Heart right ventricle (tissue), 16 donors: Measurements from ENCODE around the gene PDSS2. TPM values are rescaled to one million over a fixed set of nuclear protein-coding genes. Genes with fewer than 3 reads are reported as not detected.
A peak's percentile ranks its signal among the peaks of the same experiment; 100 is the strongest.
"Not testable (repeated sequence)": the region's sequence is repeated elsewhere in the genome, so short reads cannot be mapped to it uniquely, and the experiment has no call there.

Experiments
- ATAC-seq, 8 donors: fragments of 200-7000 bp; cut with Tn5 transposase; one replicate each; pipeline ENCODE4 v1.9.1; 2020; ENCODE audit warnings: mild to moderate bottlenecking in 8 of 8, moderate library complexity in 8 of 8, moderate number of reproducible peaks in 1 of 8
- DNase-seq, 2 donors: peaks; one replicate each; pipeline ENCODE4 v3.0.0-alpha.2; 2020
- H3K27ac ChIP-seq, 10 donors: fragments of 200-600 bp; sonication (generic) in 2 of 10; one replicate each; pipeline versions ENCODE4 v1.5.0 to v1.8.0; 2020 to 2022; ENCODE audit warnings: mild to moderate bottlenecking in 3 of 10
- H3K27me3 ChIP-seq, 7 donors: fragments of 200-600 bp; one replicate each; pipeline ENCODE4 v1.8.0; 2021 to 2022; ENCODE audit warnings: mild to moderate bottlenecking in 2 of 7
- H3K36me3 ChIP-seq, 9 donors: fragments of 200-600 bp; sonication (generic) in 1 of 9; one replicate each; pipeline versions ENCODE4 v1.5.0 to v1.8.0; 2020 to 2022; ENCODE audit warnings: mild to moderate bottlenecking in 2 of 9
- H3K4me1 ChIP-seq, 9 donors: fragments of 200-600 bp; sonication (generic) in 1 of 9; one replicate each; pipeline versions ENCODE4 v1.5.0 to v1.8.0; 2020 to 2022; ENCODE audit warnings: mild to moderate bottlenecking in 4 of 9
- H3K4me3 ChIP-seq, 10 donors: fragments of 200-600 bp; sonication (generic) in 2 of 10; one replicate each; pipeline versions ENCODE4 v1.5.0 to v1.8.0; 2020 to 2022; ENCODE audit warnings: mild to moderate bottlenecking in 7 of 10, moderate library complexity in 2 of 10
- H3K9me3 ChIP-seq, 11 donors: fragments of 200-600 bp in 10 of 11; sonication (generic) in 2 of 11; one replicate each; pipeline versions ENCODE4 v1.5.0 to v1.8.0; 2013 to 2022; ENCODE audit warnings: mild to moderate bottlenecking in 2 of 11, control low read depth in 1 of 11, moderate library complexity in 1 of 11
- WGBS, 2 donors: extraction: QIAGEN DNeasy Blood & Tissue Kit; methylation state at CpG; one replicate each; pipeline ENCODE4 v1.1.7; 2013; ENCODE audit warnings: inconsistent platforms in 1 of 2; 5-methylcytosine and 5-hydroxymethylcytosine counted together
- intact Hi-C, 10 donors: fragments of 100-400 bp; cut with DNase I; formaldehyde crosslinking; loops; one replicate each; pipeline versions ENCODE4 v1.11.1 to v1.14.2; 2022
- polyA plus RNA-seq, 2 donors: library from polyadenylated mRNA; stranded (reverse); fragments of 200-250 nt; gene quantifications; one replicate each; pipeline ENCODE4 v1.2.3, GENCODE V29; 2013
- total RNA-seq, 10 donors: library from RNA; stranded (reverse); fragmentation: NEBNext Ultra II Directional in 3 of 10; extraction: Animal tissue kit (Norgen Biotek cat#: 25700) in 3 of 10; gene quantifications; one replicate each; pipeline versions ENCODE4 v1.2.1 to v1.2.4, GENCODE V29; 2021 to 2023
- TF ChIP-seq, protein P1 (sequence below), 9 donors: fragments of 200-600 bp; sonication (generic) in 2 of 9; IDR thresholded peaks; one replicate each; pipeline versions ENCODE4 v1.5.0 to v1.8.0; 2021 to 2022; ENCODE audit warnings: antibody characterized with exemption in 9 of 9, mild to moderate bottlenecking in 5 of 9, moderate library complexity in 1 of 9
- donor health status: Arrhythmogenic right ventricular cardiomyopathy.
- donor health status: ischemic (EF 13 %, LVEDD 7.1; RV severe dilation, severe dysfunction).
- donor health status: healthy with polysubstance abuse.
- donor health status: DM: no; HTN: yes; CAD: no.
- donor health status: DM: no; HTN: no; CAD: no.
- donor health status: ischemic (EF 25% LVEDD 6.9; RV normal size, moderate dysfunction).
- donor health status: ischemic (EF 25% LVEDD 5.7; RV mildly dilated, moderate dysfunction).
- donor health status: healthy.
- donor health status: DM: yes; HTN: yes; CAD: no.
- donor health status: Ischemic cardiomyopathy.
- donor health status: ischemic (EF 35%, LVEDD 5.7; RV mildly dilated, moderate dysfunction).
- donor health status: nonischemic (EF 11% LVEDD 7.7; RV severe dilation, severe dysfunction).
- donor health status: DM: yes; HTN: yes; CAD: no.
- donor health status: PGD.
- donor health status: ischemic (EF 29% LVEDD 5.4; RV normal size, mild dysfunction).
- donor health status: nonischemic (EF 23%, LVEDD 6.1; RV moderate dilation, normal function).

The PDSS2 gene
- total and polyA plus RNA-seq, 12 donors = 5.5 to 22.2 (median 18.0) TPM

DNA sequence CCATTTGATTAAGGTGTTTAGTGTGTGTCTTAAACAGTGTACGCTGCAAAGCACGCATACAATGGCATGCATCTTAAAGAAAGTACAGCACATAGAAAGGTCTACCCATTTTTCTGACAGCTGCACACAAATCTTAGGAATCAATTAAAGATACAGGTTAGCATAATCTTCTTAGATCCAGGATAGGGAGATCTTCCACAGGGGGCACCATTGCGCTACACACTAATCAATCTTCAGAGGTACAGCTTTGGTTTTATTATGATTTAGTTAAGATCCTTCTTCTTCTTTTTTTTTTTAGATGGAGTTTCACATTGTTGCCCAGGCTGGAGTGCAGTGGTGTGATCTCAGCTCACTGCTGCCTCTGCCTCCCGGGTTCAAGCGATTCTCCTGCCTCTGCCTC is 280.4 kb downstream of the PDSS2 start:
- ATAC-seq = no peak
- WGBS, 2 donors = 96% methylated on average over 5 of the region's 5 CpGs
- no peak for DNase-seq

DNA sequence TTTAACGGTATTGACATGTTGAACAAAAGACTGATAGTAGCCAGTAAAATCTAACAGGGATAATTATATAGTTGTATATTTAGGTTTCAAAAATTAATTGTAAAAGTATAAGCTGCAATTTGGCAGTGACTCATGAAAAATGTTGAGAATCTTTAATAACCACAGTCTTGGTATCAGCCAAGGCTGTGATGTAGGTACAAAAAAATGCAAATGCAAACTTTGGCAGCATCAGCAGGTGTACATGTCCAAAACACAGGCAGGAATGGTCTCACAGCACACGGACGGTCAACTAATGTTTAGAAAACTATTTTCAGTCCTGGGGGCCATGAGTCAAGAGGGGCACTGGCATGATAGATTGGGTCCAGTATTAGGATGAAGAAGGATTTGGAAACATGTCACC is 285.6 kb downstream of the PDSS2 start:
- Histone ChIP-seq H3K4me1 (no peaks in the 10 kb centered on the region), H3K4me3 (no peak overlapping the region), H3K36me3 (no peaks in the 10 kb centered on the region), H3K27ac (no peak overlapping the region), H3K27me3 (no peaks in the 10 kb centered on the region), H3K9me3 (no peaks in the 10 kb centered on the region)
- DNase-seq = no peak
- WGBS, 2 donors = 91 to 93% methylated on average over 3 of the region's 3 CpGs
- ATAC-seq = no peak
- TF ChIP-seq, protein P1, sequence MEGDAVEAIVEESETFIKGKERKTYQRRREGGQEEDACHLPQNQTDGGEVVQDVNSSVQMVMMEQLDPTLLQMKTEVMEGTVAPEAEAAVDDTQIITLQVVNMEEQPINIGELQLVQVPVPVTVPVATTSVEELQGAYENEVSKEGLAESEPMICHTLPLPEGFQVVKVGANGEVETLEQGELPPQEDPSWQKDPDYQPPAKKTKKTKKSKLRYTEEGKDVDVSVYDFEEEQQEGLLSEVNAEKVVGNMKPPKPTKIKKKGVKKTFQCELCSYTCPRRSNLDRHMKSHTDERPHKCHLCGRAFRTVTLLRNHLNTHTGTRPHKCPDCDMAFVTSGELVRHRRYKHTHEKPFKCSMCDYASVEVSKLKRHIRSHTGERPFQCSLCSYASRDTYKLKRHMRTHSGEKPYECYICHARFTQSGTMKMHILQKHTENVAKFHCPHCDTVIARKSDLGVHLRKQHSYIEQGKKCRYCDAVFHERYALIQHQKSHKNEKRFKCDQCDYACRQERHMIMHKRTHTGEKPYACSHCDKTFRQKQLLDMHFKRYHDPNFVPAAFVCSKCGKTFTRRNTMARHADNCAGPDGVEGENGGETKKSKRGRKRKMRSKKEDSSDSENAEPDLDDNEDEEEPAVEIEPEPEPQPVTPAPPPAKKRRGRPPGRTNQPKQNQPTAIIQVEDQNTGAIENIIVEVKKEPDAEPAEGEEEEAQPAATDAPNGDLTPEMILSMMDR (IDR thresholded peaks at IDR 0.05) = no peak
- intact Hi-C loops = no loop called here

More for the DNA sequence above, 280.4 kb downstream of the PDSS2 start:
- TF ChIP-seq, protein P1 (IDR thresholded peaks at IDR 0.05) = peak in 6 of 9 donors; percentile 7 to 35 (median 17)
- Histone ChIP-seq H3K4me1 (no peaks in the 10 kb centered on the region), H3K36me3 (no peaks in the 10 kb centered on the region), H3K27ac (no peak overlapping the region), H3K4me3 (no peak overlapping the region), H3K9me3 (no peaks in the 10 kb centered on the region), H3K27me3 (no peaks in the 10 kb centered on the region)
- intact Hi-C loops = no loop called here

GRCh38 chr6:107171513-107171912 is 287.9 kb downstream of the PDSS2 start:
- Histone ChIP-seq H3K27ac (no peak overlapping the region), H3K4me3 (no peak overlapping the region), H3K27me3 (no peaks in the 10 kb centered on the region), H3K36me3 (no peaks in the 10 kb centered on the region), H3K4me1 (no peaks in the 10 kb centered on the region), H3K9me3 (no peaks in the 10 kb centered on the region)
- 88 to 97% methylated on average over 5 of the region's 5 CpGs for WGBS, 2 donors
- TF ChIP-seq, protein P1 (IDR thresholded peaks at IDR 0.05) = no peak
- no peak for DNase-seq
- ATAC-seq = no peak
- intact Hi-C loops = no loop called here

DNA sequence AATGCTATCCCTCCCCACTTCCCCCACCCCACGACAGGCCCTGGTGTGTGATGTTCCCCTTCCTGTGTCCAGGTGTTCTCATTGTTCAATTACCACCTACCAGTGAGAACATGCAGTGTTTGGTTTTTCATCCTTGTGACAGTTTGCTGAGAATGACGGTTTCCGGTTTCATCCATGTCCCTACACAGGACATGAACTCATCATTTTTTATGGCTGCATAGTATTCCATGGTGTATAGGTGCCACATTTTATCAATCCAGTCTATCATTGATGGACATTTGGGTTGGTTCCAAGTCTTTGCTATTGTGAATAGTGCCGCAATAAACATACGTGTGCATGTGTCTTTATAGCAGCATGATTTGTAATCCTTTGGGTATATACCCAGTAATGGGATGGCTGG is 295.1 kb downstream of the PDSS2 start:
- intact Hi-C loops, H3K9me3 ChIP-seq, ATAC-seq, H3K27ac ChIP-seq, DNase-seq, H3K36me3 ChIP-seq, H3K27me3 ChIP-seq, H3K4me3 ChIP-seq, H3K4me1 ChIP-seq: not testable (repeated sequence)
- 98% methylated on average over 3 to 4 of the region's 5 CpGs for whole genome bisulfite sequencing, 2 donors

- no peak for ATAC-seq
- Histone ChIP-seq H3K27ac (no peak overlapping the region), H3K36me3 (no peaks in the 10 kb centered on the region), H3K27me3 (no peaks in the 10 kb centered on the region), H3K9me3 (no peaks in the 10 kb centered on the region), H3K4me3 (no peak overlapping the region), H3K4me1 (no peaks in the 10 kb centered on the region)
- TF ChIP-seq, protein P1 (IDR thresholded peaks at IDR 0.05) = no peak
- WGBS, 2 donors = 93 to 95% methylated on average over 3 of the region's 3 CpGs
- DNase-seq = no peak
- intact Hi-C loops = no loop called here
These were observed 297.8 kb downstream of the PDSS2 start for GRCh38 chr6:107161521-107161920.
